Uterus (tissue), 4 donors: Measurements from ENCODE around the gene C1QTNF5. TPM values are rescaled to one million over a fixed set of nuclear protein-coding genes. Genes with fewer than 3 reads are reported as not detected.
A peak's percentile ranks its signal among the peaks of the same experiment; 100 is the strongest.

Experiments
- DNase-seq, 2 donors: peaks; one replicate each; pipeline ENCODE4 v3.0.0-alpha.2; 2019 to 2020
- H3K27ac ChIP-seq, 2 donors: fragments of 200-600 bp; sonication (generic); 1 replicate in 1 of 2; 2 replicates in 1 of 2; pipeline ENCODE4 v1.5.1; 2016 to 2018
- H3K27me3 ChIP-seq, 2 donors: fragments of 200-600 bp; sonication (generic); one replicate each; pipeline ENCODE4 v1.5.1; 2018 to 2019; ENCODE audit warnings: control low read depth in 1 of 2
- H3K36me3 ChIP-seq, 2 donors: fragments of 200-600 bp; sonication (generic); one replicate each; pipeline ENCODE4 v1.5.1; 2019; ENCODE audit warnings: control low read depth in 1 of 2
- H3K4me1 ChIP-seq, 2 donors: fragments of 200-600 bp; sonication (generic); one replicate each; pipeline ENCODE4 v1.5.1; 2018 to 2019; ENCODE audit warnings: control low read depth in 1 of 2
- H3K4me3 ChIP-seq, 2 donors: fragments of 200-600 bp; sonication (generic); 1 replicate in 1 of 2; 2 replicates in 1 of 2; pipeline ENCODE4 v1.5.1; 2018 to 2019; ENCODE audit warnings: mild to moderate bottlenecking in 1 of 2
- H3K9me3 ChIP-seq, 2 donors: fragments of 200-600 bp; sonication (generic); one replicate each; pipeline ENCODE4 v1.5.1; 2019; ENCODE audit warnings: control low read depth in 1 of 2
- POLR2A ChIP-seq, 2 donors: fragments of 450-650 bp; IDR thresholded peaks; one replicate each; pipeline ENCODE4 v1.6.1; 2016; ENCODE audit warnings: antibody characterized with exemption in 2 of 2, mild to moderate bottlenecking in 1 of 2, moderate library complexity in 1 of 2
- intact Hi-C: fragments of 100-400 bp; cut with DNase I; formaldehyde crosslinking; loops from one replicate; pipeline ENCODE4 v1.15.1; 2023; ENCODE audit warnings: low total_unique reads
- total RNA-seq, 4 donors: library from RNA; depleted of rRNA in 3 of 4; stranded (reverse); fragments of >200 nt in 3 of 4; gene quantifications; one replicate each; pipeline versions ENCODE4 v1.1.0 to v1.2.4, GENCODE V29; 2014 to 2023
- TF ChIP-seq, protein P1 (sequence below), 4 experiments: fragments of 200-600 bp in 2 of 4; fragments of 450-650 bp in 2 of 4; sonication (generic) in 2 of 4; IDR thresholded peaks; one replicate each; pipeline ENCODE4 v1.5.1; 2016 to 2019; ENCODE audit warnings: antibody characterized with exemption in 4 of 4, mild to moderate bottlenecking in 2 of 4, moderate library complexity in 1 of 4
- donor health status: DM: yes; HTN: yes; CAD: no.

Gene C1QTNF5
- total RNA-seq, 4 donors from 2014 or later: 6.5 to 40.2 (median 35.7) TPM

- peak; percentile 86 for DNase-seq
- intact Hi-C loops: loop anchor here (2.0 to 10.0 kb wide), 2 partner anchors 22 to 118 kb away; no protein-coding TSS in a partner anchor
- no peaks in the 10 kb centered on the region for H3K9me3 ChIP-seq
- H3K4me1 ChIP-seq: no peaks in the 10 kb centered on the region
- H3K27me3 ChIP-seq: no peaks in the 10 kb centered on the region
- H3K27ac ChIP-seq: peak overlapping the region; percentile 89 to 90
- H3K4me3 ChIP-seq: peak overlapping the region; percentile 37 to 51
- TF ChIP-seq, protein P1, sequence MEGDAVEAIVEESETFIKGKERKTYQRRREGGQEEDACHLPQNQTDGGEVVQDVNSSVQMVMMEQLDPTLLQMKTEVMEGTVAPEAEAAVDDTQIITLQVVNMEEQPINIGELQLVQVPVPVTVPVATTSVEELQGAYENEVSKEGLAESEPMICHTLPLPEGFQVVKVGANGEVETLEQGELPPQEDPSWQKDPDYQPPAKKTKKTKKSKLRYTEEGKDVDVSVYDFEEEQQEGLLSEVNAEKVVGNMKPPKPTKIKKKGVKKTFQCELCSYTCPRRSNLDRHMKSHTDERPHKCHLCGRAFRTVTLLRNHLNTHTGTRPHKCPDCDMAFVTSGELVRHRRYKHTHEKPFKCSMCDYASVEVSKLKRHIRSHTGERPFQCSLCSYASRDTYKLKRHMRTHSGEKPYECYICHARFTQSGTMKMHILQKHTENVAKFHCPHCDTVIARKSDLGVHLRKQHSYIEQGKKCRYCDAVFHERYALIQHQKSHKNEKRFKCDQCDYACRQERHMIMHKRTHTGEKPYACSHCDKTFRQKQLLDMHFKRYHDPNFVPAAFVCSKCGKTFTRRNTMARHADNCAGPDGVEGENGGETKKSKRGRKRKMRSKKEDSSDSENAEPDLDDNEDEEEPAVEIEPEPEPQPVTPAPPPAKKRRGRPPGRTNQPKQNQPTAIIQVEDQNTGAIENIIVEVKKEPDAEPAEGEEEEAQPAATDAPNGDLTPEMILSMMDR (IDR thresholded peaks at IDR 0.05): peak; percentile 85 to 94 (median 90)
- no peak for TF ChIP-seq POLR2A (IDR thresholded peaks at IDR 0.05)
- H3K36me3 ChIP-seq: no peaks in the 10 kb centered on the region
Measured at GRCh38 chr11:119356349-119357031, 15.8 kb upstream of the C1QTNF5 start.

DNA sequence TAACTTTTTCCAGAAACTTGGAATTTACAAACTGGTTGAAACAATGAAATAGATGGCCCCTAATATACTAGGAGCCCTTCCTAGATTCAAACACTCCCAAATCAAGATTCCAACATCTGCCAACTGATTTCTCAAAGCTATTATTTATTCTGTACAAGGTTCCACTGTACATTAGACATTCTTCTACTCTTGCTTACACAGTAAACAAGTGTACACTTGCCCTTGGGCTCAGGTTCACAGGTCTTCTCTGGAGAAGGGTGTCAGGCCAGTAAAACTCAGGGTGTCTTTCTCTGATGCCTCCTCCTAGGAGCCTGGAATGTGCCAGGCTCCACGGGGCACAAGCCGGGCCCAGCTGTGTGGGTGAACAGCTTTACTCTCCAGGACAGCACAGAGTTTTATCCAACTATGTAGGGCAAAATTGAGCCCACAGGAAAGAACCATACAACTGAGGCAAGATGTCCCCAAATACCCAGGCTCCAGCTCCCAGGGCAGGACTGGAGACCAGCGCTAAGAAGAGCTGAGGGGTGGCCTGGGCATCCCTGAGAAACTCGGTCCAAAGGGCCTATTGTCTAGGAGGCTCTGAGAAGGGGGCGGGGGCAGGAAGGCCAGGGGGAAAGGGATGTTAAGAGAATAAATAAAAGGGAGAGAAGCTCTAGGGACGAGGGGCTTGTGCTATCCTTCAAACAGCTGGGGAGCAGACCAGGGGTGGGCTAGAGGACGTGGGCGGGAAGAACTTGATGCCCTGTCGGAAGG lies 14.6 kb upstream of the C1QTNF5 start:
- no peak for TF ChIP-seq POLR2A (IDR thresholded peaks at IDR 0.05)
- TF ChIP-seq, protein P1 (IDR thresholded peaks at IDR 0.05): no peak
- no peak overlapping the region for H3K4me3 ChIP-seq
- no peaks in the 10 kb centered on the region for H3K9me3 ChIP-seq
- H3K27ac ChIP-seq: no peak overlapping the region
- no peaks in the 10 kb centered on the region for H3K4me1 ChIP-seq
- H3K27me3 ChIP-seq: no peaks in the 10 kb centered on the region
- DNase-seq: peak in 1 of 2 donors; percentile 15
- H3K36me3 ChIP-seq: no peaks in the 10 kb centered on the region
- intact Hi-C loops: loop anchor here (10.0 kb wide), 1 partner anchor 120 kb away; no protein-coding TSS in a partner anchor

DNA sequence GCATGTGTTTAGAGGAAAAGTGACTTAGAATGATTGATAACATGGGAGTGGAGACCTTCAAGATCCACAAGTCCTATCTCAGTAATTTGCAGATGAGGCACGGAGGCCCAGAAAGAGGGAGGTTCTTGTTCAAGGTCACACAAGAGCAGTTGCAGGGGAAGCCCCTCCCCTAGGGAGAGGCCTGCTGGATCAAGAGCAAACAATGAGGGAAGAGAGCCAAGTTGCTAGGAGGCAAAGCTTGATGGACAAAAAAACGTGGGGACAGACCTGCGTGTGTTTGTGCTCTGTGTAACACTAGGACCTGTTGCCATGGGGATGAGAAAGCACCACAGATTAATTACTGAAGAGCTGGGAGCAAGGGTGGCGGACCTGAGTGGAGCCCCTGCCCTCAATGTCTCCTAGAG lies 12.2 kb upstream of the C1QTNF5 start:
- peak in 1 of 2 donors; percentile 34 for DNase-seq
- TF ChIP-seq, protein P1 (IDR thresholded peaks at IDR 0.05): no peak
- TF ChIP-seq POLR2A (IDR thresholded peaks at IDR 0.05): no peak
- Histone ChIP-seq H3K27ac (no peak overlapping the region), H3K9me3 (no peaks in the 10 kb centered on the region), H3K27me3 (no peaks in the 10 kb centered on the region), H3K4me1 (no peaks in the 10 kb centered on the region), H3K36me3 (no peaks in the 10 kb centered on the region), H3K4me3 (no peak overlapping the region)
- intact Hi-C loops: loop anchor here (10.0 kb wide), 1 partner anchor 122 kb away; no protein-coding TSS in a partner anchor

DNA sequence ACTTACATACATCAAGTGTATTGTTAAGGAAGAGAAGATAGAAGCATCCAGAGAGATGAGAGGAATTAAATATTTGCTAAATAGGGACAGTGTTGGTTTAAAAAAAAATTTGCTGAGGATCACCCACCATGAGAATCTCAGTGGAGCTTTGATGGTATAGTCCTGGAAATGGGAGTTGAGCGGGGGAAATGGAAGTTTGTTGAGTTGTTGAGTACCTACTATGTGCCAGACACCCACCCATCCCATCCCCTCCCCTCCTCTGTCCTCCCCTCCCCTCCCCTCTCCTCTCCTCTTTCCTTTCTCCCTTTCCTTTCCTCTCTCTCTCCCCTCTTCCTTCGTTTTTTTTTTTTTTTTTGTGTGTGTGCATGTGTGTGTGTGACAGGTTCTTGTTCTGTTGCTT lies 10.5 kb upstream of the C1QTNF5 start:
- H3K36me3 ChIP-seq: no peaks in the 10 kb centered on the region
- no peak for DNase-seq
- no peaks in the 10 kb centered on the region for H3K27me3 ChIP-seq
- no peak overlapping the region for H3K4me3 ChIP-seq
- H3K4me1 ChIP-seq: no peaks in the 10 kb centered on the region
- no peak overlapping the region for H3K27ac ChIP-seq
- intact Hi-C loops: loop anchor here (10.0 kb wide), 1 partner anchor 124 kb away; no protein-coding TSS in a partner anchor
- H3K9me3 ChIP-seq: no peaks in the 10 kb centered on the region
- TF ChIP-seq, protein P1 (IDR thresholded peaks at IDR 0.05): no peak
- TF ChIP-seq POLR2A (IDR thresholded peaks at IDR 0.05): no peak

DNA sequence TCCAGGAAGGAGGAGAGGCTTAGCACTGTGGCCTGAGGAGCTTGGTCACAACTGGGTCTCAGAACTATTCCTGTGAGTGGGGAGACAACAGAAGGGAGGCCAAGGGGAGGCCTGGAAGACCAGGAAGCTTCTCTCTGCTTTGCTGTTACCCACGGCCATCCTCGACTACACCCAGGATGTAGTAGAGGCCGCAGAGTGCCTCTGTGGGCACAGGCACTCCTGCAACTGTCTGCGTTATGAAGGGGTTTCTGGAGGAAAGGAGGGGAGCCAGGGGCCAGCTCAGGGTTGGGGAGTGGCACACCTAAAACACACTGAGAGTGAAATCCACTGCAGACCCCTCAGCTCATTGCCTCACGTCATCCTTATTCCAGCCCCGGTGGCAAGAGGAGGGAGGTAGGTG lies 9.6 kb upstream of the C1QTNF5 start:
- Histone ChIP-seq H3K9me3 (no peaks in the 10 kb centered on the region), H3K27me3 (no peaks in the 10 kb centered on the region), H3K4me1 (no peaks in the 10 kb centered on the region), H3K4me3 (no peak overlapping the region), H3K27ac (no peak overlapping the region), H3K36me3 (no peaks in the 10 kb centered on the region)
- DNase-seq: no peak
- intact Hi-C loops: loop anchor here (10.0 kb wide), 1 partner anchor 124 kb away; no protein-coding TSS in a partner anchor
- TF ChIP-seq, protein P1 (IDR thresholded peaks at IDR 0.05): no peak
- TF ChIP-seq POLR2A (IDR thresholded peaks at IDR 0.05): no peak
